ENCODE data around the gene P2RX7. TPM values are rescaled to one million over a fixed set of nuclear protein-coding genes. Genes with fewer than 3 reads are reported as not detected.

P2RX7 gene
- total RNA-seq, 1 donor from 2014 or later: 0.47 TPM

DNA sequence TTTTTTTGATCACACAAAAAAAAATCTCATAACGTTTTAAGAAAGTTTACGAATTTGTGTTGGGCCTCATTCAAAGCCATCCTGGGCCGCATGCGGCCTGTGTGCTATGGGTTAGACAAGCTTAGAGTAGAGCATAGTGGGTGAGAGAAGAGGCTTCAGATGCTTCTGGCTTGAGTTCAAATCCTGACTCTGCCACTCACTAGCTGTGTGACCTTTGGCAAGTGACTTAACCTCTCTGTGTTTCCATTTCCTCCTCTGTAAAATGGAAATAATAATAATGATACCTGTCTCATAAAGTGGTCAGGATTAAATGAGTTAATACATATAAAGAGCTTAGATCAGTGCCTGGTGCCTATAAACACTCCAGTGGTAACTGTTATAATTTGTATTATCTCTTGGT, 83.4 kb downstream of the P2RX7 start:
- Mint-ChIP-seq H3K4me3 (ENCODE audit: unreplicated experiment) (no peak overlapping the region), H3K27me3 (ENCODE audit: low read depth) (no peaks in the 10 kb centered on the region), H3K4me1 (ENCODE audit: low read depth) (peaks cover 13% of the 10 kb centered on the region), H3K36me3 (ENCODE audit: low read depth) (peaks cover 1% of the 10 kb centered on the region), H3K27ac (ENCODE audit: unreplicated experiment) (no peak overlapping the region), H3K9me3 (ENCODE audit: low read depth) (no peaks in the 10 kb centered on the region)
- TF ChIP-seq, protein P1, sequence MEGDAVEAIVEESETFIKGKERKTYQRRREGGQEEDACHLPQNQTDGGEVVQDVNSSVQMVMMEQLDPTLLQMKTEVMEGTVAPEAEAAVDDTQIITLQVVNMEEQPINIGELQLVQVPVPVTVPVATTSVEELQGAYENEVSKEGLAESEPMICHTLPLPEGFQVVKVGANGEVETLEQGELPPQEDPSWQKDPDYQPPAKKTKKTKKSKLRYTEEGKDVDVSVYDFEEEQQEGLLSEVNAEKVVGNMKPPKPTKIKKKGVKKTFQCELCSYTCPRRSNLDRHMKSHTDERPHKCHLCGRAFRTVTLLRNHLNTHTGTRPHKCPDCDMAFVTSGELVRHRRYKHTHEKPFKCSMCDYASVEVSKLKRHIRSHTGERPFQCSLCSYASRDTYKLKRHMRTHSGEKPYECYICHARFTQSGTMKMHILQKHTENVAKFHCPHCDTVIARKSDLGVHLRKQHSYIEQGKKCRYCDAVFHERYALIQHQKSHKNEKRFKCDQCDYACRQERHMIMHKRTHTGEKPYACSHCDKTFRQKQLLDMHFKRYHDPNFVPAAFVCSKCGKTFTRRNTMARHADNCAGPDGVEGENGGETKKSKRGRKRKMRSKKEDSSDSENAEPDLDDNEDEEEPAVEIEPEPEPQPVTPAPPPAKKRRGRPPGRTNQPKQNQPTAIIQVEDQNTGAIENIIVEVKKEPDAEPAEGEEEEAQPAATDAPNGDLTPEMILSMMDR (IDR thresholded peaks at IDR 0.05): no peak
- no peak for DNase-seq (ENCODE audit: low spot score)

DNA sequence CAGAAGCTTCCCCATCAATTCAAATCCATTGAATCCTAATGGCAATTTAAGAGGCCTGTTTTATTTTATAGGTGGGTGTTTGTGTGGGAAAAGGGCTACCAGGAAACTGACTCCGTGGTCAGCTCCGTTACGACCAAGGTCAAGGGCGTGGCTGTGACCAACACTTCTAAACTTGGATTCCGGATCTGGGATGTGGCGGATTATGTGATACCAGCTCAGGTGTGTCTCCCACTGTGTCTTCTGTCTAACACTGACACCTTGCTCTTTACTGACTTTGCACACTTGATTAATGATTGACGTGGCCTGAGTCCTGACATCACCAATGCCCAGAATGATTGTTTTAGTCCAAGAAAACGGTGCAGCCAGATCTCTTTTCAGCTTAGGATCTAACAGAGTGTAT, 84.4 kb downstream of the P2RX7 start:
- Mint-ChIP-seq H3K36me3 (ENCODE audit: low read depth) (peaks cover 1% of the 10 kb centered on the region), H3K27ac (ENCODE audit: unreplicated experiment) (no peak overlapping the region)

GRCh38 chr12:121217761-121218160, 85.1 kb downstream of the P2RX7 start:
- no peaks in the 10 kb centered on the region for H3K27me3 Mint-ChIP-seq (ENCODE audit: low read depth)
- H3K27ac Mint-ChIP-seq (ENCODE audit: unreplicated experiment): no peak overlapping the region
- no peaks in the 10 kb centered on the region for H3K9me3 Mint-ChIP-seq (ENCODE audit: low read depth)
- TF ChIP-seq, protein P1 (IDR thresholded peaks at IDR 0.05): no peak
- H3K4me1 Mint-ChIP-seq (ENCODE audit: low read depth): peaks cover 12% of the 10 kb centered on the region
- no peak overlapping the region for H3K4me3 Mint-ChIP-seq (ENCODE audit: unreplicated experiment)
- DNase-seq (ENCODE audit: low spot score): no peak
- H3K36me3 Mint-ChIP-seq (ENCODE audit: low read depth): peaks cover 3% of the 10 kb centered on the region

More for the DNA sequence above, 84.4 kb downstream of the P2RX7 start:
- Mint-ChIP-seq H3K27me3 (ENCODE audit: low read depth) (no peaks in the 10 kb centered on the region), H3K4me1 (ENCODE audit: low read depth) (peaks cover 12% of the 10 kb centered on the region), H3K4me3 (ENCODE audit: unreplicated experiment) (no peak overlapping the region), H3K9me3 (ENCODE audit: low read depth) (no peaks in the 10 kb centered on the region)
- no peak for DNase-seq (ENCODE audit: low spot score)
- TF ChIP-seq, protein P1 (IDR thresholded peaks at IDR 0.05): no peak

GRCh38 chr12:121218588-121219352, 86.1 kb downstream of the P2RX7 start:
- Mint-ChIP-seq H3K4me1 (ENCODE audit: low read depth) (peaks cover 12% of the 10 kb centered on the region), H3K27me3 (ENCODE audit: low read depth) (no peaks in the 10 kb centered on the region), H3K27ac (ENCODE audit: unreplicated experiment) (no peak overlapping the region), H3K36me3 (ENCODE audit: low read depth) (peaks cover 4% of the 10 kb centered on the region), H3K4me3 (ENCODE audit: unreplicated experiment) (no peak overlapping the region), H3K9me3 (ENCODE audit: low read depth) (no peaks in the 10 kb centered on the region)
- no peak for DNase-seq (ENCODE audit: low spot score)
- TF ChIP-seq, protein P1 (IDR thresholded peaks at IDR 0.05): no peak

DNA sequence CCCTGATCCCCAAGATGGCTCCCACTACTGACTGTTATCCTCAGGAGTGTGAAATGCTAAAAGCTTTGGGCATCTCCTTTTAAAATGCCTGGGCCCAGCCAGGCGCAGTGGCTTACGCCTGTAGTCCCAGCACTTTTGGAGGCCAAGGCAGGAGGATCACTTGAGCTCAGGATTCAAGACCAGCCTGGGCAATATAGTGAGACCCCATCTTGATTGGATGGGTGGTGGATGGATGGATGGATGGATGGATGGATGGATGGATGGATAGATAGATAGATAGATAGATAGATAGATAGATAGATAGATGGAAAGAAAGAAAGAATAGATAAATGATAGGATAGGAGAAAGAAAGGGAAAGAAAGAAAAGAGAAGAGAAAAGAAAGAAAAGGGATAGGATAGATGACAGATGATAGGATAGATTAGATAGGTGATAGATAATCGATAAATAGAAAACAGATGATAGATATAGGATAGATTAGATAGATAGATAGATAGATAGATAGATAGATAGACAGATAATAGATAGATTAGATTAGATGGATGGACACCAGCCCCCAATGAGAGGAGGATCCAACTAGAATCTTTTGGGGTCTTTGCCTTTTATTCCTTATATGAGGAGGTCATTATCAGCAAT, 86.8 kb downstream of the P2RX7 start:
- no peak overlapping the region for H3K4me3 Mint-ChIP-seq (ENCODE audit: unreplicated experiment)
- no peak for DNase-seq (ENCODE audit: low spot score)
- H3K27ac Mint-ChIP-seq (ENCODE audit: unreplicated experiment): no peak overlapping the region
- no peaks in the 10 kb centered on the region for H3K9me3 Mint-ChIP-seq (ENCODE audit: low read depth)
- TF ChIP-seq, protein P1 (IDR thresholded peaks at IDR 0.05): no peak
- no peaks in the 10 kb centered on the region for H3K27me3 Mint-ChIP-seq (ENCODE audit: low read depth)
- peaks cover 8% of the 10 kb centered on the region for H3K4me1 Mint-ChIP-seq (ENCODE audit: low read depth)
- H3K36me3 Mint-ChIP-seq (ENCODE audit: low read depth): peaks cover 4% of the 10 kb centered on the region

Measured in chondrocyte (in vitro differentiated cells).